NCI-H524 (cell line): Measurements from ENCODE around the gene DDX56.

Source experiments
- DNase-seq, 2 experiments: peaks; one replicate each; lab custom pipeline; 2025; lab: John Stamatoyannopoulos, UW

Gene DDX56

DNA sequence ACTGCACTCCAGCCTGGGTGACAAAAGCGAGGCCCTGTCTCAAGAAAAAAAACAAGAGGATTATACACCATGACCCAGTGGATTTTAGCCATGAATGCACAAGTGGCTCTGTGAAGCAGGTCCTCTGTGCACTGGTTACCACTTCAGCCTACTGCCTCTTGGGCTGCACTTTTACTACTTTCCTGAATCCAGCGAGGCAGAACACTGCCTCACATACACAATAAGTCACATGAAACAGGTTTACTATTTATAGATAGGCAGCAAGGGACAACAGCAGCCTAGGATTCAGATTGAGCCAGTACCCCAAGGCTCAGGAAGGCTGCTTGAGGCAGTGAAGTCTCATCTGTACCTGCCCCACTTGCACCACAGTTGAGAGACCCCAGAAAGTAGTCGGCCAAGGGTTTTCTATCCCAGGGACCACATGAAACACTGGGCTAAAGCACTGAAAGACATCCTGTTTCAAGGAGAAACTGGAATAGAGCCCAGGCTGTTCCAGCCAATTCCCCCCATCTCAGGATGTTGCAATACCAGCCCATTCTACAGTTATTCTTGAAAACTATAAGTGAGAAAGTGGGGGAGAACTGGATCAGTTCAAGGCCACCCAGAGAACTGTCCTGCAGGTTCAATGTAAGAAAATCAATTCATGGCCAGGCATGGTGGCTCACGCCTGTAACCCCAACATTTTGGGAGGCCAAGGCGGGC, 22.4 kb upstream of the DDX56 start:
- no peak for DNase-seq

DNA sequence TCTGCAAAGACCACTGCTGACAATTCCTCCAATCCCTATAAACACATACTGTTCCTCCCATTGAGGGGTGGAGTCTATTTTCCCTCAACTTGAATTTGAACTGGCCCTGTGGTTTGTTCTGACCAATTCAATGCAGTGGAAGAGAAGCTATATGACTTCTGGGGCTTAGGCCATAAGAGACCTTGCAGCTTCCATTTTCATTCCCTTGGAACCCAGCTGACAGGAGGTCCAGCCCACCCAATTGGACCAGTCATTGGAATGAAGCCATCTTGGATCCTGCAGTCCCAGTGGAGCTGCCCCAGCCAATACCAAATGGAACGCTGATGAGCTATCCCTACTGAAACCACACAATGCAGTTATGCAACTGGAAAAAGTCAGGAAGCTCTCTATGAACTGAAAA, 17.2 kb upstream of the DDX56 start:
- DNase-seq = no peak

DNA sequence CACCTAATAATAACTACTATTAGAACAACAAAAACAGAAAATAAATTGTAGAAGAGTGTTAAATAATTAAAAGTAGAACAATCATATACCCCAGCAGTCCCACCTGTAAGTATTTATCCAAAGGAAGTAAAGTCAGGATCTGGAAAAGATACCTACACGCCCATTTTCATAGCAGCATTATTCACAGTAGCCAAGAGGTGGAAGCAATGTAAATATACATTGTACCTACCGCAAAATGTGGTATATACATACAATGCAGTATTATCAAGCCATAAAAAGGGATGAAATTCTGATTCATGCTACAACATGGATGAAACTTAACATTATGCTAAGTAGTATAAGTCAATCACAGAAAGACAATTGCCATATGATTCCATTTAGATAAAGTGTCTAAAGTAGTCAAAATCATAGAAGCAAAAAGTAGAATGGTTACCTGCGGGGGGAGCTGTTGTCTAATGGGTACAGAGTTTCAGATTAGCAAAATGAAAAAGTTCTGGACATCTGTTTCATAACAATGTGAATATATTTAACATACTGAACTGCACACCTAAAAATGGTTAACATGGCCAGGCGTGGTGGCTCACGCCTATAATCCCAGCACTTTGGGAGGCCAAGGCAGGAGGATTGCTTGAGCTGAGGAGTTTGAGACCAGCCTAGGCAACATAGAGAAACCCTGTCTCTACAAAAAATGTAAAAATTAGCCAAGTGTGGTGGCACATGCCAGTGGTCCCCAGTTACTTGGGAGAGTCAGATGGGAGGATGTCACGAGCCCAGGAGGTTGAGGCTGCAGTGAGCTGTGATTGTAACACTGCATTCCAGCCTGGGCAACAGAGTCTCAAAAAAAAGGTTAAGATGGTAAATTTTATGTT, 14.4 kb upstream of the DDX56 start:
- peak; percentile 29 to 71 for DNase-seq

DNA sequence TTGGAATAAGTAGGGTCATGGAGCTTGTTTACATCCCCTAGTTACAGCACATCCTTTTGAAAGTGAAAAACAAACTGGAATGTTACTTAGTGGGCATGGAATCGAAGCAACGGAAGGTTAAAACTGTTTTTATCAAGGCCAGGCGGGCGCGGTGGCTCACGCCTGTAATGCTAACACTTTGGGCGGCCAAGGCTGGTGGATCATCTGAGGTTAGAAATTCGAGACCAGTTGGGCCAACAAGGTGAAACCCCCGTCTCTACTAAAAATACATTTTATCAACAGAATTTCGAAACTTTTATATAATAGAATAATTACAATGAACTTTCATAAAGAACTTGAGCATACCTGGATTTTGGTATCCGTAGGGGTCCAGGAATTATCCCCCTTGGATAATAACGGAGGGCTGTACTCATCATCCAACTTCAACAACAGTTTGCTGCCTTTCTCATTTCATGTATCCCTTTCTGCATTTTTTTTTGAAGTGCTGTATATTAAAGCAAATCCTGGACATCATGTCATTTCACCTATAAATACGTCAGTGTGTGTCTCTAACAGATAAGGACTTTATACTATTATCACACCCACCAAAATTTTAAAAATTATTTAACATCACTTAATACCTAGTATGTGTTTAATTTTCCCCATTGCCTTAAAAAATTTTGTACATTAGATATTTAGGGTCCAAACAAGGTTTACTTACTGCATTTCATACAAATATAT, 9.6 kb upstream of the DDX56 start:
- DNase-seq = no peak

DNA sequence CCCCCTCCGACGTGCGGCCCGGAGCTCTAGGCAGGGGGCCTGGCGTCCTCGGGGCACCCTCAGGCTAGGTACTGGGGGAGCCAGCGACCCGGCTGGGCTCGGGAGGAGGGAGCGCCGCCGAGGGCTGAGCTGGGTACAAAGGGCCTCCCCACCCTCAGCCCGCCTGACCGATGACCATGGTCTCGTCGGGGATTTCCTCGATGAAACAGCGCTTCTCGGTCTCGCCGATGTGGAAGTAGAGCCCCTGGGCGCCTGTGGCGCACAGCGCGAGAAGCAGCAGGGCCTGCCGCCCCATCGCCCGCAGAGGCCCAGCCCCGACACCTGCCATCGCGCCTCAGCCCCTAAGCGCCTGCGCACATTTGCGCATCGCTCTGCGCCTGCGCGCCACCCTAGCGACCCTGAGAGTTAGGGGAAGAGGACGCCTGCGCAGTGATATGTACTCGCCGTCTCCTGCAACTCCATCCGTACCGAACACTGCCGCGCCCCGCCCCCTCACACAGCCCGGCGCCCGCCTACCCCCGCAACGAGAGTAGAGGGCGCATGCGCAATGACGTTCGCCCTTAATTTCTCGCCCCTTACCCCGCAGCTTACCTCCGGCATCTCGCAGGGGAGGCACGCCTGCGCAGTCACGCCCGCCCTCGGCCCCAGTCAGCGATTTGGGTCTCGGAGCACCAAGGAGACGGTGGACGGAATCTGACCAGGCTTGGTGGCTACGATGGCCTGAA, 8.3 kb upstream of the DDX56 start, which contains the start of gene TMED4:
Gene TMED4, minus strand, starts transcription at position 353 of the 725 bp plus-strand sequence. Its CDS starts 25 bp downstream, at position 328.
- peak; percentile 98 for DNase-seq

DNA sequence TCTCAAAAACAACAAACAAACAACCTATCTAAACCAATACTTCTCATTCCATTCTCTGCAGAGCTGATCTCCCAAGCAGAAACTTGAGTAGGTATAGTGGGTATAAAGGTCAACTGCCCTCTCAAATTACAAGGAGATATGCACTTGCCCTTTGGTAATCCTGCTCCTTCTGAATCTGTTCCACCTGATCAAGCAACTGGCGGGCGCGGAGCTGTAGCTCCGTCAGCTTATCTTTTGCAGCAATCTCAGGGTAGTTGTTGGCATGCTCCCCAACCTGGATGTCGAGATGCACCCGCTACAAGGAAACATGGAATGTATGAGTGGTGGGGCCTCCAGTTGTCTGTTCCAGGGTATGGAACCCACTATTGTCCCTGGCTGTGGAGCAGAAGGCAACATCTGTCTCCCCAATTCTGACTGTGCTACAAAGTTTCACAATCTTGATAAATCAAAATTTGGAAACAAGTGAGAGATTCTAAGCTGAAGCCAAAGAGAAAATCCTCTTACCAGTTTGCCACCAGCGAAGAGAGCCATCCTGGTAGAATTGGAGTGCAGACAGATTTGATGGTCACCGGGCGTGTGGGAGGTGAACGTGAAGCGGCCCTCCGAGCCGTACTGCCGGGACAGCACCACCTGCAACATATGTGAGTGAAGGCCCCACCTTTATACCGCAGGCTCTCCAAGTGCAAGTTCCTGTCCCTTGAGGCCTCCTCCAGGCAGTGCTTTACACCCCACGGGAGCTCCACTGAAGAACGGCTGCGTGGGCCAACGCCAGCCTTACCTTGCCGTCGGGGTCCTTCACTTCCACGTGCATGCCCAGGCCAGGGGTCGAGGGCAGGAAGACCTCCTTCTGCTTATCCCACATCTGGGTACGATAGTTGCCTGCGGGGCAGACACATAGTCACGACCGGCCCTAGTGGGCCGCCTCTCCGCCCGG, 7.5 kb upstream of the DDX56 start:
- DNase-seq = peak in 1 of 2 experiments; percentile 35

DNA sequence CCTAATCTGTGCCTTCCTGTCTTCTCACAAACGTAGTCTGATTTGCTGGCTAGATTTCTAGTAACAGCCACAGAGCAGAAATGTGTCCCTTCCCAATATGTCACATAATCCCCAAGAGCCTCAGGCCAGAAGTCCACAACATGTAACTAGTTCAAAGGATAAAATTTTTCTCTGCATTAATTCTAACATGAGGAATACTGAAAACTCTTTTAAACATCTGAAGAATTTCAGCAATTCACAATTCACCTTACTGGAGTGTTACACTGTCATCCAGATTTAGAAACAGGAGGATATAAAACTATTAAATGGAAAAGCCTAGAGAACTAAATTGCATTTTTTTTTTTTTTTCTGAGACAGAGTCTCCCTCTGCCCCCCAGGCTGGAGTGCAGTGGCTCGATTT, 2.5 kb upstream of the DDX56 start:
- DNase-seq = no peak

DNA sequence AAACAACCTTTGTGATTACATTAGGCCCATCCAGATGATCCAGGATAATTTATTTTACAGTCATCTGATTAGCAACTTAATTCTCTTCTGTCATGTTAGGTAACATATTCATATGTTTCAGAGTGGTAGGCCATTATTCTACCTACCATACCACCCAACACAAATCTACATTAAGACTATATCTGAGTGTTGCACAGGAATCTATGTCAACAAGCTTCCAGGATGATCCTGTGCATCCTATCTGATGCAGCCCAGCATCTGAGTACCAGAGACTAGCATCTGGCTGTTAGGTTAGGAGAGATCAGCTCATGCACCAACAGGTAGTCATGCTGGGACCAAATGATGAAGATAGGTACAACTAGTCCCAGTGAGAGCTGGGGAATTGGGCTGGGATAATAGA, 1.3 kb upstream of the DDX56 start:
- DNase-seq = no peak

DNA sequence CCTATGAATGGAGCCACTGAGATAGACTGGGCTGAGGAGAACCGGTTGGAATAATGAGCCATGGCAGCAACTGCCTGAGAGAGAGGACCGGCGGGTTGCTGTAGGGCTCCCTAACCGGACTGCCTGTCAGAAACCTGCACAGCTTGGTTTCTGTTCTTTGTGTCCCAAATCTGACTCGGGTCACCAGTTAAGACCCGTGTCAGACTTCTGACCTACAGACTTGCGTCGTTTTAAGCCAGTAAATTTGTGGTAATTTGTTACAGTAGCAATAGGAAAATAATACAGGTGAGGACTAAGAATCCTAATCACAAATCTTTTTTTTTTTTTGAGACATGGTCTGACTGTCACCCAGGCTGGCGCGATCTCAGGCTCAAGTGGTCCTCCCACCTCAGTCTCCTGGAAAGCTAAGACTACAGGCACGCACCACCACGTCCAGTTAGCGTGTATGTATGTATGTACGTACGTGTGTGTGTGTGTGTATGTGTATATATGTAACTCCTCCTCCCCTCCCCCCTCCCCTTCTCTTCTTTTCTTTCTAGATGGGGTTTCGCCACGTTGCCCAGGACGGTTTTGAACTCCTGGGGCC, 672 bp upstream of the DDX56 start:
- no peak for DNase-seq

DNA sequence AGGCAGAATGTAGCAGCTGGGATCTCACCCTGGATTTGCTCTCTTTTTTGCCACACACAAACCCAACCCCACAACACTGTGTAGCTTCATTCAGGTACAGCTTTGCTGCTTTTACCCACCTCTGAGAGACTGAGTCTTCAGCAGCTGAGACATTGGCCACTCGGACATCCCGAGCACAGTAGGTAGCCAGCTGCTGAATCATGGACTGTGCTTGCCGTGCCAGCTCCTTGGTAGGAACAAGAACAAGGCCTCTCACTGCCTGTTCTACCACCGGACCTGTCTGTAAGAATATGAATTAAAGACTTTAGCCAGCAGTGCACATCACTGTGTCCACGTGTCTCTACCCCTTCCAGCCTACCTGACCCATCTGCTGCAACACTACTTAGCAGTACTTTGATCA, 937 bp downstream of the DDX56 start:
- no peak for DNase-seq

DNA sequence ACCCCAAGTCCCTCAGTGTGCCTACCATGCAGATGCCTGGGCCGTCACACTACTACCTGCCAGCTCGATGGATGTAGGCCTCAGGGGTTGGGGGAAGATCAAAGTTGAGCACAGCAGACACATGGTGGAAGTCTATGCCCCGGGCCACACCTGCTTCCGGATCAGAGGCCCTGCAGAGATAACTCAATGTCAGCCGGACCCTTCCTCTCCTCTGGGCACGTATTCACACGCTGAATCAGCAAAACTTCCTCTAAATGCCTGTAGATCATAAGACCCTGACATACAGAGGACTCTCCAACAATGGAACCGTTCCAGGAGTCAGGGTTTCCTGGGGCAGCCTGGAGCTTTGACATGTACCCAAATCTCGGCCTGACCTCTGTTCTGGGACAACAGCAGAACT, 3.7 kb downstream of the DDX56 start:
- no peak for DNase-seq

DNA sequence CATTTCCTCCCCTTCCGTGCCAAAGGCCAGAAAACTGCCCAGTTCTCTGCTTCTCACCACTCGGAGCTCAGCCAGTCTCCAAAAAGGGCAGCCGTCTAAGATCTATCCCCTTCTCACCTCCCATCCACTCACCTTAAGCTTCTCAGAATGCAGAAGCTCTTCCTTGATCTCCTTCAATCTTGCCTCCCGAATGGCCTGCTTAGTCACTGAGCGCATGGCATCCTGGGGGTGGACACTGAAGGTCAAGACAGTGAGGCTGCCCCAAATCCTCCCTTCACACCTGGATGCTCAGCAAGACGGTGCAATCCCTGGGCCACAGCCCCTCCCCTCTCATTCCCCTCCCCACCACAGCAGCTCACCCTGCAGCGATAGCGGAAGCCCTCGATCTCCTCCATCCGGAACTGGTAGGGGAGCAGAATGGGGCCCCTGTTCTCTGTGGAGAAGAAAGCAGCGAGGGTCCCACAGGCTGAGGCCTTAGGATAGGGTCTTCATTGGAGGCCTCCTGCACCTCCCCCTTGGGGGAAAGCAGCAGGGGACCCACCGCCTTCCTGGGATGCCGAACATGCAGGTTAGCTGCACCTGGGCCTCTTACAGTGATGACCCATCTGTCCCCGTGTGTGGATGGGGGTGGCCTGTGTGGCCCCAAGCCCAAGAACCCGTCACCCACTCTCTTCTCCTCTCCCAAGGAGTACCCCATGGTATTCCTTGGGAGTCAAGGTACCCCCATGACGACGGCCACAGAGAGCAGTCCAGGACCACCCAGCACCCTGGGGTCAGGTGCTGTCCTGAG, 4.7 kb downstream of the DDX56 start:
- DNase-seq = no peak

DNA sequence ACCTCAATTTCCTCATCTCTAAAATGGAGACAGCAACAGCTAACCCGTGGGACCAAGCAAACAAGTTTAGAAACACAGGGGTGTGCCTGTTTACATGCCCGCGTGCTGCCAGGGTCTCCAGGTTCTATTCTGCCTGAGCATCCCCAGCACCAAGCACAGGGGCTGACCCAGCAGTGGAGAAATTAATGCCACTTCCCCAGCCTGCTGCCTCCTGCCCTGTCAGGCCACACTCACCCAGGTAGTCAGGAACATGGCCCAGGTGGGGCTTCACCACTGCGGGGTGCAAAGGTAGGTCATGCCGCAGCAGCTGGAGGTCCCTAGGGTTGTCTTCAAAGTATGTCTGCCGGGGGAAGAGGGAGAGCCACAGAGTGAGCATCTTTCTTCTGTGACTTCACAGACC, 5.8 kb downstream of the DDX56 start:
- DNase-seq = no peak

DNA sequence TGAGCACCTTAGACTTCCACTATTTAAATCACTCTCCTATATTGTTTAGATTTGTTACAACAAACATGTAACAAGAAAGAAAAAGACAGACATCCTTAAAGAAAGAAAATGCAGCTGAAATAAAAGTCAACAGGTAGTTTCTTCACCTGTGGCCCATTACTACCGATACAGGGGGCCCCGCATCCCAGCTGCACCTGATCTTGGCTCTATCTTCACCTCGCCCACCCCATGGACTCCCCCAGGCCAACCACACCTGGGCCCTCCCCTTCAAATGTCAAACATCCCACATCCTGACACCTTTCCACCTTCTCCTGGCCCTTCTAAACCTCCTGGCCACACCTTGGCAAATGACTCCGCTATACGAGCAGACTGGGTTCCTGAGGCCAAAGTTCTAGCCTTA, 7.0 kb downstream of the DDX56 start:
- no peak for DNase-seq

DNA sequence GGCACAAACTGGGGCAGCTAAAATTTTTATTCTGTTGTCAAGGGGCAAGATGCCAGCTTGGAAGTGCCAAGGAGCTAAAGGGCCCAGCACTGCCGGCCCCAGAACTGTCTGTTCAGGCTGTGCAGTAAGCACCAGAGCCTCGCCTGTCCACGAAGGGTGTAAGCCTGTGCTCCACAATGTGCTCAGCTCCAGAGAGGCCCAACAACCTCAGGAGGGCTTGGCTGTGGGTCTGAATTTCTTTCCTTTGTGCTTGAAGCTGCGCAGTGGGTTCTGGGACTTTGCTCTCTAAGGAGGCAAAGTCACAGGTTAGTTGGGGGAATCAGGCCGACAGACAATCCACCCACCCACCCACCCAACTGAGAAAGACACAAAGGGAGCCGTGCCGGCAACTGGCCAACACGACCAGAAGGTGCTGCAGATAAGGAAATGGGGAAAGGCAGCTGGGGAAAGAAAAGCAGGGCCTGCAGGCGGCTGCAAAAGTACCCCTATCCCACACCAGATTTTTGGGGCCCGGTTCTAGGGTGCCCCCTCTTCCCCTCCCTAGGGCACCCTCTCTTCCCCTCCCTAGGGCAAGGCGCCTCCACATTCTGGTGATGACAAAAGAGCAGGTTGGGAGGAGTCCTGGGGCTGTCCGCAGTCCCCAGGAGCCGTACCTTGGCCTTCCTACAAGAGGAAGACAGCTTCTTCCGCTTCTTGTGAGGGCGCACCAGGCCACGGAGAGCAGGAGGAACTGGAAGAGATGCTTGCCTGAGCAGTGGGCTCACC, 7.7 kb downstream of the DDX56 start:
- peak in 1 of 2 experiments; percentile 31 for DNase-seq

DNA sequence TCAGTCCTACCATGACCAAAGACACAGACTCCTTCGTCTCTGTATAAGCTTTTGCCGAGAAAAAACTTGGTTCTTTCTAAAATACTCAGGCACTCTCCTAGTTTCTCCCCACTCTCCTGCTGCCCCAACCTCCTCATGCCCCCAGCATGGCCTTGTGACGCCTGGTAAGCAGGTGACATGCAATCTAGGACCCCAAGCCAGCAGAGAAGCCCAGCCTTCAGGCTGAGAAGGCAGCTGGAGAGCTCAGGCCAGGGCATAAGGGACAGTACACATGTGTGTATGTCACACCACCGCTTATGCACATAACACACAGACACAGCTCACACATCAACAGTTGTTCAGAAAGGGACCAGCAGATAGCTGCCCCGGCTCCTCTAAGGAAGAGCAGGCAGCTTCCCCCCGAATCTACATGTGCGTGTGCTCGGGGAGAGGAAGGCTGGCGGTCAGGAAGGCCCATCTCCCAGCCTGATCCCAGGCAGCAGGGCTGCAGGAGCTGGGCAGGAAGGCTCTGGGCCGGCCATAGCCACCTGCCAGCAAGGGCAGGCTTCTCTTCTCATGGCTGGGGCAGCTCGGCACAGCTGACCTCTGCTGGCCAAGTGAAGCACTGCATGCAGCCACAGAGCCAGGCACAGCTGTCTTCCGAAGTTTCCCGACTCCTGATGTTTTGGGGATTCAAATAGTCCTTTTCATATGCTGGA, 8.5 kb downstream of the DDX56 start:
- DNase-seq = peak in 1 of 2 experiments; percentile 55

DNA sequence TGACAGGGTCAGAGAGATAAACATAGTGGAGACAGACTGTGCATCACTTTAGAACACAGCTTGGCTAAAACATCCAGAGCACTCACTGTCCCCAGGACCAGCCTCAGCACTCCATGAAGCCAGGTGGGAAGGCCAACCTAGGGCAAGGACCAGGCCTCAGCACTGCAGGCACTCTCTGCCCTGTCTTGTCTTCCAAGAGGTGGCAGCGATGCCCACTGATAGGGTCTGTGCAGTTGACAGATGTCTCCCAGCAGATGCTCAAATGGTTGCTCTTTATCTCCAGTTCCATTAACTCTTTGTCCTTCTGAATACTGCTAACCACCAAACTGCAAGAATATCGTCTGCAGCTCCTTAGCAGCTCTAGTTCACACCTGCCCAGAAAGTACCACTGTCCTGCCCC, 9.1 kb downstream of the DDX56 start:
- no peak for DNase-seq

DNA sequence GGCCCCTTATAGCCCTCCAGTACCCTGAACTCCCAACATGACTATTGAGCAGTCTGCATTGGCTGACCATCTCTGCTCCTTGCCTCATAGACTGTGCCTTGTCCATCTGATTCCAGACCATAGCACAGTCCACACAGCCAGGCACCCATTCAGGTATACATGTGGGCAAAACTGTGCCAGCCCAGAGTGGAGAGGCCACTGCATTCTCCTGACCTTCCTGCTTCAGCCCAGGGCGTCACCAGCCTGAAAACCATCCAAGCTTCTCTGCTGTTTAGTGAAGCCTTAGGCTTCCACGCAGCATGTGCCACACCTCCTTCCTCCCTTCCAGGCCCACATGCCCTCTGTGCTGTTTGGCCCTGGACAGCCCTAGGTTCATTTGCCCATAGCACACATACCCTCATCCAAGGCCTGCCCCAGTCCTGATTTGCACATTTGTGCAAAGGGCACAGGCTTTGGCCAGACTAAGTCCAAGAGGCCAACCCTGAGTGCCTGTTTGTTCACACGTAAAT, 10.5 kb downstream of the DDX56 start:
- no peak for DNase-seq
